ENCODE data around the gene FANK1.
"Not testable (repeated sequence)": the region's sequence is repeated elsewhere in the genome, so short reads cannot be mapped to it uniquely, and the experiment has no call there.

DNA sequence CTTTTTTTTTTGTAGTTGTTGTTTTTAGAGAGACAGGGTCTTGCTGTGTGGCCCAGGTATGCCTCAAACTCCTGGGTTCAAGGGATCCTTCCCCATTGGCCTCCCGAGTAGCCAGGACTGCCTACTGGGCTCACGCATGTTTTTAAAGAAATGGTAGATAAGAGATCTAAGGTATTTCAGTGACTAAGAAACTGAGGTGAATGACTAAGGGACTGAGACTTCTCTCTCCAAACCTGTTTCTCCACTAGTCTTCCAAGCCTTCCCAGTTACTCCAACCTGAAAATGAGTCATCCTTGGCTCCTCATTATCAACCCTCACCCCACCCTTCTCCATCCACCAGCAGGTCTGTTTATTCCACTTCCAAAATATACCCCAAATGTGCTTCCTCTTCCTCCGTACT, 4.6 kb downstream of the FANK1 start:
- TF ChIP-seq, protein P1, sequence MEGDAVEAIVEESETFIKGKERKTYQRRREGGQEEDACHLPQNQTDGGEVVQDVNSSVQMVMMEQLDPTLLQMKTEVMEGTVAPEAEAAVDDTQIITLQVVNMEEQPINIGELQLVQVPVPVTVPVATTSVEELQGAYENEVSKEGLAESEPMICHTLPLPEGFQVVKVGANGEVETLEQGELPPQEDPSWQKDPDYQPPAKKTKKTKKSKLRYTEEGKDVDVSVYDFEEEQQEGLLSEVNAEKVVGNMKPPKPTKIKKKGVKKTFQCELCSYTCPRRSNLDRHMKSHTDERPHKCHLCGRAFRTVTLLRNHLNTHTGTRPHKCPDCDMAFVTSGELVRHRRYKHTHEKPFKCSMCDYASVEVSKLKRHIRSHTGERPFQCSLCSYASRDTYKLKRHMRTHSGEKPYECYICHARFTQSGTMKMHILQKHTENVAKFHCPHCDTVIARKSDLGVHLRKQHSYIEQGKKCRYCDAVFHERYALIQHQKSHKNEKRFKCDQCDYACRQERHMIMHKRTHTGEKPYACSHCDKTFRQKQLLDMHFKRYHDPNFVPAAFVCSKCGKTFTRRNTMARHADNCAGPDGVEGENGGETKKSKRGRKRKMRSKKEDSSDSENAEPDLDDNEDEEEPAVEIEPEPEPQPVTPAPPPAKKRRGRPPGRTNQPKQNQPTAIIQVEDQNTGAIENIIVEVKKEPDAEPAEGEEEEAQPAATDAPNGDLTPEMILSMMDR (IDR thresholded peaks at IDR 0.05 in 4 of 5, conservative IDR thresholded peaks at IDR 0.05 in 1 of 5), result not testable (repeated sequence)
- TF ChIP-seq POLR2A (IDR thresholded peaks at IDR 0.05), result not testable (repeated sequence)
